ENCODE data around the gene LTBP2.

Gene LTBP2

DNA sequence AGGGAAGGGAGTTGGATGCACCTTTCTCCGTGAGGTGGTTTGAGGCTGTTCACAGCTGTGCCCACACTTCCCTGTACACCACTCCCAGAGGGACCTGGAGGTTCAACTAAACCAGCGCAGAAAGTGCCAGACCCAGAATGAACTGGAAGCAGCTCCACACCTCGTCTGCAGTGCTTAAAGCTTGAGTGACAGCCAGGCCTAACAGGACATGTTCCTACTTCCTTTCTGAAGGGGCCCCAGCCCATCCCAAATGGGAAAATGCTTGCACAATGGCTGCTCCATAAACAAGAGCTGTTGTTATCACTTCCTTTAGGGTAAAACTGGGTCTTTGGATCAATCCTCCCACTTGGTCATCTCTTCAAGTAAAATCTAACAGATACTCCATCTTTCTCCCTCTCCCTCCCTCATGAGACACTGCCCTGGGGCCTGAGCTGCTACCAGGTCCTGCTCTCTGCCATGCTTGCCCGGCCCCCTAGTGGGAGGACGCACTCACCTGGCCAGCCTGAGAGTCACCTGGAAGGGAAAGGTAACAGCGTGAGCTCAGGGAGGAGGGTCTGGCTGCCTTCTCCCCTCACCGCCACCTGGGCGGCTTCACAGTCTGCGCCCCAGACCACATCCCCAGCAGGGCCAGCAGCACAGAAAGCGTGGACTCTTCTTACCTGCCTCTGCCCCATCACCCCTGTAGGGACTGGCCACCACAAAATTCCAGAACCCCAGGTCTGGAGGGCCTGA is 85.0 kb downstream of the LTBP2 start:
- DNase-seq (ENCODE audit: low spot score), result no peak

DNA sequence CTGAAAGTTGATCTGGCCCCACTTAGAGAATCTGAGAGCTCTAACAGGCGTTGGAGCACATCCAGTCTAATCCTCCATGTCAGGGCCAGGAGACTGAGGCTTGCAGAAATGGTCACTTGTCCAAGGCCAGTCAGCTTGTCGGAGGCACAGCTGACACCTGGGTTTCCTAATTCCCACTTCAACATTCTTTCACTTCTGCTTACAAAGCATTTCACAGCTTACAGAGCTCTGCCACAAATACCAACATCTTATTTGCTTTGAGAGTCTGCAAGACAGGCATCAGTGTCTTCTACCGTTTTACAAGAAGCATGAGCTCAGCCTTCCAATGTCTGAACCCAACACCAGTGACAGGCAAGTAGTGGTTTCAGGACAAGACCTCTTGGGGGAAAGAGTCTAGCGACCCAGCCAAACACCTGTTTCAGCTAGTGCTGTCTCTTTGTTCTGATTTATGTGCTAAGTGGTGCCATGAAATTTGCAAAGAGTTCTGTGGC is 86.6 kb downstream of the LTBP2 start:
- DNase-seq (ENCODE audit: low spot score), result no peak

DNA sequence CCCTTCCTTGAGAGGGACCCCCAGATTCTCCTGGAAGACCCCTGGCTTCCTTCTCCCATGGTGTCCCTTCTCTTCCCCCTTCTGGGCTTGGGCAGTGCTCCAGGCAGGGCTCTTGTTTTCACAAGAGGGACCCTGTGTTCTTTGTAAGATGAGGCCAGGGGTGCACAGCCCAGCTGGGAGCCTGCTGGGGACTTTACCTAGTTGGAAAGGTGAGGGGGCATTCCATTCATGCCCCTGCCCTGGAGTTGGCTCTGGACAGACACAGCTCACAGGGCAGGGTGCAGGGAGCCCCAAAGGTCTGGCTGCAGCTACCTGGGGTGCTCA is 87.3 kb downstream of the LTBP2 start:
- no peak for DNase-seq (ENCODE audit: low spot score)

DNA sequence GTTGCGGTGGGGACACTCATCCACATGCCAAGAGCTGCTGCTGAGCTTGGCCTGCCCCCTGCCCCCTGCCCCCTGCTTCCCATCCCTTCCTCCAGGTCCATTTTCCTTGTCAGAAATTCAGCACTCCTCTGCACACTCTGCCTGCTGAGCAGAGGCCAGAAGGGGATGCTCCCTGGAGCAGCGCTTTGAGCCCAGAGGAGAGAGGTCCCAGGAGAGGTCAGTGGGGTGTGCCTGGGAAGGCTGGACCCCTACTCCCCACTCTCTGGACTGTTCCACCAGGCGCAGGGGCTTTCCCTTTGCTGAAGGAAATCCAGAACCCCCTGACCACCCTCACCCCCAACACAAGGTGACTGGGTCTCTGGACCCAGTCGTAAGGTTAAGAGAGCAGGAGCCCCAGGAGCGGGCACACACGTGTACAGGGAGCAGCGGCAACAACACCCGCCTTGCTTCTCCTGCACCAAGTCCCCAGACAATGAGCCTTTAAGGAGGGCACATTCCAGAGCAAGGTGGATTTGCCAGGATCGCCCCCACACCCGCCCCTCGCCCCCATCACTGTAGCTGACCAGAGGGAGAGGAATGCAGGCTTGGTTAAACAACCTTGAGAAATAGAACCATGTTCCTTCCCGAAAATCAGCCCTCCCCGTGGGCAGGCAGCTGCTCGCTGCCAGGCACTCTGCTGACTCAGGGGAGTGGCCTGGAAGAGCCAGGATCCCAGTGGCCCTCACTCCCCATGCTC is 87.8 kb downstream of the LTBP2 start:
- DNase-seq (ENCODE audit: low spot score), result no peak

DNA sequence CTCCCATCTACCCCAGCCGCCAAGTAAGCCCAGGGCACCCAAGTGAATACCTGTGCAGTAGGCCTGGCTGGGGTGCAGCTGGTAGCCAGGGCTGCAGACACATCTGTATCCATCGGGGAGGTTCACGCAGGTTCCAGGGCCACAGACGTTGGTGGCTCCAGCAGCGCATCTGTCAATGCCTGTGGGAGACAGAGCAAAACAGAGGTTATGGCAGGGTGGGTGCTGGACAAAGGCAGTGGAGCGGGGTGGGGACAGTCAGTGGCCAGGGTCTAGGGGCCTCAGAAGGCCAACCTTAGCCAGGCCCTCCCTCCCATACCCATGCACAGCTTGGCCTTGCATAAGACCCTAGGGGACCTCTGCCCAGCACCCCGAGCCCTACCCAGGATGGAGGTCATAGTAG is 89.3 kb downstream of the LTBP2 start:
- no peak for DNase-seq (ENCODE audit: low spot score)

DNA sequence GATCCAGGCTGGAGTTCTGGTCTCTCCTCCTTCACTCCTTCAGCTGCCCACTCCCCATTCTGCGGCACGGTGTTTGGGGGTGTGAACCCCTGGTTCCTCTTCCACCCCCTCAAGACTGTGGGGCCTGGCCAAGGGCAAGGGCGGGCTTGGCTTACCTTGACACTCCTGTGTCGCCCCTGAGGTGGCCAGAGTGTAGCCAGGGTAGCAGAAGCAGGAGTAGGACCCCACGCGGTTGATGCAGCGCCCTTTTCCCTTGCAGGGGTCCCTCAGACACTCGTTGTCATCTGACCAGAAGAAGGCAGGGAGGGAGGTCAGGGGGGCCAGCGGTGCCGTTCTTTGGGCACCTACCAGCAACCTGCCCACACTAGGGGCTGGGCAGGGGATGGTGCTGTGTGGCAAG is 90.3 kb downstream of the LTBP2 start:
- no peak for DNase-seq (ENCODE audit: low spot score)

DNA sequence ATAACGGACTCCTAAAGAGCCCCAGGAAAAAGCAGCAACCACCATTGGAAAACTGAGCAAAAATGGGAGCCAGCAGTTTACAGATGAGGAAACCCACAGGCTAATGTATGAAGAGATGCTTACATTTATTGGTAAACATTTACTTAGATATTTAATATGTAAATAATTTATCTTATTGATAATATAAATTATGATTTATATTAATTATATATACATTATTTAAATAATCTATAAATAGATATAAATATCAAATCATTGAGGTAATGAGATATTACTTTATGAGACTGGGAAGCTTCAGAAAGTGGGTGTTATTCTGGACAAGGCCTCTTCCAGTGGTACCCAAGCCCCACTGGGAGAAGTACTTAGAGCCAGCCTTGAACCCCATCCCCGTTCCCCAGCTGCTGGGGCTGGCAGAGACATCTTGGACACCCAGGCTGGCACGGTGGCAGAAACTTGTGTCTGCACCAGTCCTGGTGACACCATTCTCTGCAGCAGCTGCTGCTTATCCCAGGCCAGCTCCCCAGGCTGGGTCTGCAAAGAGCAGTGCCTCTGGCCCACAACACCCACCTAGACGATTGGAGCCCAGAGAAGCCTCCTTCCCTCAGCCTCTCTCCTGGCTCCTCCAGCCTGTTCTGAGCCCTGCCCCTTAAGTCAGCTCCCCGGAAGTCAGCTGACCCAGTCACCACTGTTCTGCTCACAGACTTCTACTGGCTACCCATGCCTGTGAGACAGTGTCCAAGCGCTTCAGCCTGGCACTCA is 92.5 kb downstream of the LTBP2 start:
- no peak for DNase-seq (ENCODE audit: low spot score)

DNA sequence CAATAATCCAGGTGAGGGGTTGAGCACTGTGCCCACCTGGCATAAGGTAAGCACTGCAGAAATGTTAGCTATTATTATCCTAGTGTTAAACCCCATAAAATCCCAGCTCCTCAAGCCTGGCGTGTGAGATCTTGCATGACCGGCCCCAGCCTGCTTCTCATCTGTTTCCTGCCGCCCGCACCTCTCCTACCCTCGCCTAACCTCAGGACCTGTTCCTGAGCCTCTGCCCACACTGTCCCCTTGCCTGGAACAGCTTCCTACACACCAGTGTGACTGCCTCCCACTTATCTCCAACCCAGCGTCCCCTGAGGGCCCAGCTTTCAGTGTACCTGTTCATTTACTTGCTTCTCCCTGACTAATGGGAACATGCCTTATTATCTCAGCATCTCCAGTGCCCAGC is 93.8 kb downstream of the LTBP2 start:
- no peak for DNase-seq (ENCODE audit: low spot score)

DNA sequence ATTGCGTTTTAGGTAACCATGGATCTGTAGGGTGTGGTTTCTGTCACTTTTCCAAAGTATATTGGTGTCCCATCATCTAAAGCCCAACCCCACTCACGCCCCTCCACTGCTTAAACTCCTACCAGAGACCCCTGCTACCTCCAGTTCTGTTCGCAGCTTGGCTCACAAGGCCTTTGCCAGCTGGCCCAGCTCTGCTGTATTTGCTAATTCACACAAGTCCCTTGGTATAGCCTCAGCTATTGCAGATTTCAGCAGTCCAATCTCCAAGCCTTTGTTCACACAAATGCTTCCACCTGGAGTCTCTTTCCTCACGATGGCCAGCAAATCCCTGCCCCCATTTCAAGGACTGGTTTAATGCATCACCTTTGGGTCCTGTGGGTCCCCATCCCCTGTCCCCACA is 94.3 kb downstream of the LTBP2 start:
- no peak for DNase-seq (ENCODE audit: low spot score)

DNA sequence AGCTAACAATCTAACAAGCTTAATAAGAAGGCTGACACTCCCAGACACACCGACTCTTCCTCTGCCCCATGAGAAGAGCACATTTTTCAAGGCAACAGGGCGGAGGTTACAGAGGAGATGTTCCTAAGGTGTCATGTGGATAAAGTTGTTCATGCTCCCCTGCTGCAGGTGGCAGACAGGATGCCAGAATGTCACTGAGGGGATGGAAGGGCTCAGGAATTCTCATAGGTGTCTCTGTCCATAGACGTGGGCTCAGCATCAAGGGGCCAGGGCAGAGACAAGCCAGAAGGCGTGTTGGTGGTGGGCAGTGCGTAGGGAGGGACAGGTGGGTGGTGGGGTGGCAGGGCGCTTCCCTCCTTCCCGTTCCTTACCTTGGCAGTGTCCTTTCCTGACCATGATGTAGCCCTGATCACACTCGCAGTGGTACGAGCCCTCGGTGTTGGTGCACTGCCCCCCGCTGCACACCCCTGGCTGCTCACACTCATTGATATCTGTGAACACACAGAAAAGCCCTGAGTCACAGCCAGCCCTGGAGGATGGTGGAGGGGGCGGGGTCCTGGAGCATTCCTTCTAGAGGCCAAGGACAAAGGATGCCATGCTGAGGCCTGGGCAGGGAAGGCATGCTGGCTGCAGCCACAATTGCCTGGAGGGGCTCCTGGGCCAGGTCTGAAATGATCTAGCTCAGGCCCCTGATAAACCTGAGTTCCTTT is 95.4 kb downstream of the LTBP2 start:
- no peak for DNase-seq (ENCODE audit: low spot score)

DNA sequence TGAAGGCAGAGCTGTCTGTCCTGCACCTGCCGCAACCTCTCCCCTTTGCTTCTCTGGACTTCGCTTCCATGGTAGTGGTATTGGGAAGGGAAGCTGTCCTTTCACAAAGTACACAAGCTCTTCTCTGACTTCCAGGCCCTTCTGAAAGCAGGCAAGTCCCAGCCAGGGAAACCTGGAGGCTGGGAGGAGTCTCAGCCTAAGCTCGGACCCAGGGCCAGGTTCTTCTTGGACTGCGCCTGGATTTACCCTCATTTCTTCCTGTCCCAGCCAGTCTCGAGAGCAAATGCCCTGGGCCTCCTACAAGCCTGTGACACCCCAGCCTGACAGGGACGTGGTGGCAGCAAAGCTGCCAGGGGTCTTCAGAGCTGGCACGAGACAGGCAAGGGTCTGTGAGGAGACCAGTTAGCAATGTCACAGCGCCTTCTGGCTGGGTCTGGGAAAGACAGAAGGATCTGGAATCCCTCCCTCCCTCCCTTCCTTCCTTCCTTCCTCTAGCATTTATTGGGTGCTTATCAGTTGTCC is 96.1 kb downstream of the LTBP2 start:
- no peak for DNase-seq (ENCODE audit: low spot score)

DNA sequence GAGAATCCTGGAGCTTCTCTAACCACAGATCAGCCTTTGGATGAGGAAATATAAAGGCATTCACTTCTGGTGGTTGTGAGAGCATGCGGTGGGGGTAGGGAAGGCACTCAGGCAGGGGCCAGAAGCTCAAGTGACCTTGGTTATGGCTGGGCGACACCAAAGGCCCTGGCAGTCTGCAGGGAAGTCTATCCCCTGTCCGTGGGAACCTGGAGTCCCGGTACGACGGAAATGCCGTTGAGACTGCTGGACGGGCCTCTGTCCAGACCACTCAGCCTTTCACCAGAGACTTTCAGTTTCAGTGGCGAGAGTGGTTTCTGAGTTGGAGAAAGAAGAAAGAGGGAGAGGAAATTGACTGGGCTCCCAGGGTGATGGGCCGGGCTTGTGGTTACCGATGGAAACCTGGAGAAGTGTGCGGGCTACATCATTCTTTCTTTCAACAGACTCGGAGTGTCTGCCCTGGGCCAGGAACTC is 97.5 kb downstream of the LTBP2 start:
- DNase-seq (ENCODE audit: low spot score), result no peak

DNA sequence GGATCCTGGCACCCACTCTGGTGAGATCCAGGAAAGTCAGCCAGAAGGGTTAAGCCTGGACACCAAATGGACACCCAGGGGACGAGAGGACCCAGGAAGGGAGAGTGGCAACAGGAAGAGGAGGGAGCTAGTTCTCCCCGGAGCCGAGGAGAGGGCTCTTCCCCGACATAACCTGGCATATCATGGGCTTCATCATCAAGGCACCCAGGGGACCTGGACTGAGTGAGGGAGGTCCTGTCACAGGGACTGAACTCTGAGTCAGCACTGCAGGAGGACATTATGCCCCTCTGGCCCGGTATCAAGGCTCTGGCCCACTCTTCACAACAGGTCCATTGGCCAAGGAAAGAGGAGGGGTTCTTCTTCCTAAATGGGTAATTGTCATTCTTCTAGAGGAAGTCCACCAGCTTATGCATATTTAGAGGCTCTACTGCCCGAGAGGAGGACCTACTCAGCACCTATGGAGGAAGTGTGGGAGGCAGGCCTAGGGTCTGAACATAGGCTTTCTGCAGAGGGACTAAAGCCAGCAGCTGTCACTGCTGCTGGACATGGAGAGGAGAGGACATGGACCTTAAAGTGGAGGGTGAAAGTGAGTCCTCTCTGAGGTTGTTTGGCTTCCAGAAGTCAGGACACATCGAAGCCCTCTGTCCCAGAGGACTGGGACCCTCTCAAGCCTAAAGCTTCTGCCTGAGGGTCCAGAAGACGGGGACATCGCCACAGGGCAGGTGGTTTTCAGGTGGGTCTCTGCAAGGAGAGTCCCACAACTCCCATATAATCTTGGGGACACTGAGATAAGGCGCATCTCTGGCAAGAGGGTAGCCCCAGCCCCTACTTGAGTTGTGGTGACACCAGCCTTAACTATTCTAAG is 99.8 kb downstream of the LTBP2 start:
- DNase-seq (ENCODE audit: low spot score), result no peak

DNA sequence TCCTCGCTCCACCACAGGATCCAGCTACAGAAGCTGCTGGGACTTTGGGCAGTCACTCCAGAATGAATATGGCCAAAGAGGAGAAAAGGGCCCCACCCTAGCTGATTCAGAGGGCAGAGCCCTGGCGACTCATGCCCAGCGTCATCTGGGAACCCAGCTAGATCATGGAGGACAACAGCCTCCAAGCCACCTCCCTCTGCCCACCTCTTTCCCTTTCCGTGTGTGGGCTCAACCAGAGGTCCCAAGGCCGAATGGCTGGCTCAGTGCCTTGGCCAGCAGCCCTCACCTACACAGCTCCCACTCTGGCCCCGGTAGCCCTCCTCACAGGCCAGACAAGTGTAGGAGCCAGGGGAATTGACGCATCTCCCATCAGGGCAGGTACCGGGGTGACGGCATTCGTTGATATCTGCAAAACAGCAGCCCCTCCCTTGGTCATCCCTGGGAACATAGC is 101.1 kb downstream of the LTBP2 start:
- no peak for DNase-seq (ENCODE audit: low spot score)

DNA sequence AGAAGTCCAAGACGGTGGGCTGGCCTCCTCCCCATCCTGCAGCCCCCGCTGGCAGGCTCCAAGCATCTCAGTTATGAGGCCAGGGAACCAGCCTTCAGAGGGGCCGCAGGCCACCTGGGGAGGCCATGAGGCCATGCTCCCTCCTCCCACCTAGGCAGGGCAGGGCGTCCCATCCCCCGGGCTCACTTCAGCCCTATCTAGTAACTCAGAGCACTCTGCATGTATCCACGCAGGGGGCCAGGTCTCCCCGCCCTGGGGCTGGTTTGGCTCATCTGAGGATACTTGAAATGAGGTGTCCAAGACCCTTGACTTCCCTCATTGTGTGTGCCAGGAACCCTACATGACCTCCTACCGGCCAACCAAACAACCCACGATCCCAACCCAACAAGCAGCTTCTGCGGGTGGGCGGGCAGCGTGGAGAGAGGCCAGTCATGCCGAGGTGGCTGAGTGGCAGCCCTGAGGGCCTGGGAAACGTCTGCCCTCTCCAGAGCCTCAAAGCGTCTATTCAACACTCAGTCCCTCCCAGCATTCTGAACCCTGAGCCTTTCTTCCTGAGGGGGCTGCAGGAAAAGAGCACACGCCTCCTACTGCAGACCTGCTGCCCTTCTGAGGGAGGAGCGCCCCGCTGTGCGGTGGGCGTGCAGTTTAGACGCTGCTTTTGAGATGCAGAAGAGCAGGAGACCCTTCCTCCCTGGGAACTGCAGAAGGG is 101.7 kb downstream of the LTBP2 start:
- DNase-seq (ENCODE audit: low spot score), result no peak

DNA sequence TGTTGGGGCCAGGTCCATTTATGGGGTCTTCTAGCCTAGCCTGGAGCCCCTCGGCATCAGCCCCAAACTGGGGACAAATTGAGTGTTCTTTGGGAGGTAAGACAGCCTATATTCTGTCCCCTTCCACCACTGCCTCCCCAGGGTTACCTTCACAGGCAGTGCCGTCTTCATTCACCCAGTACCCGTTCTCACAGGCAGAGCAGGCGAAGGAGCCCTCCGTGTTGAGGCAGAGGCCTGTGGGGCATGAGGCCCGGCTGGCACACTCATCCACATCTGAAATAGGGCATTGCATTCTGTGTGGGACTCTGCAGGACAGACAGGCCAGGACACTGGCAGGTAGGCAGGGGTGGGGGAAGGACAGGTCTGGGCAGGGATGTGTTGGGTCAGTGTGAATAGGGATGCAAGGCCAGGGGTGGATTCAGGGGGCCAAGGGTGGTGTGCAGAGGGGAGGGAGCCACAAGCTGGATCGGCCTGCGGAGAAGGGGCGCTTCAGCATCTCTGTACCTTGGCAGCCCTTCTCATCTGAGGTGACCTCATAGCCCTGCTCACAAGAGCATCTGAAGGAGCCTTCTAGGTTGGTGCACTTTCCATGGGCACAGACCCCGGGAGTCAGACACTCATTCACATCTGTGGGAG is 102.3 kb downstream of the LTBP2 start:
- DNase-seq (ENCODE audit: low spot score), result no peak

DNA sequence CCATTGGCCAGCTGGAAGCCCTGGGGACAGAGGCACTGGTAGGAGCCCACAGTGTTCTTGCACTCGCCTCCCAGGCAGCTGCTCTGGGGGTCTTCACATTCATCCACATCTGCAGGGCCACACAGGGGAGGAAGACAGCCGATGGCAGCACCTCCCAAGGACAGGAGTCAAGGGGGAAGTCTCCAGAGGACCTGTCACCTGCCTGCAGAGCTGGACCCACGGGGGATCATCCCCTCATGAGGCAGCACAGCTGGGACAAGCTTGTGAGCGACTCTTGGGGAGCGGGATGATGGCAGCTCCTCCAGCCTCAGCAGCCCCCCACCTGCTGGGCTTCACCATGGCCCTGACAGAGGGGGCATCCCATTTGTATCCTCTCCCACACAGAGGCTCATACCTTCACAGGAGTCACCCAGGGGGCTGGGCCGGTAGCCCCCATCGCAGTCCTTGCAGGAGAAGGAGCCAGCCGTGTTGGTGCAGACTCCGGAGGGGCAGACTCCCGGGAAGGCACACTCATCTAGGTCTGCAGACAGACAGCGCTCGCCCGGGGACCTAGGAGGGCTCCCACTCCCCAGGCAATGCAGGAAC is 103.1 kb downstream of the LTBP2 start:
- no peak for DNase-seq (ENCODE audit: low spot score)

DNA sequence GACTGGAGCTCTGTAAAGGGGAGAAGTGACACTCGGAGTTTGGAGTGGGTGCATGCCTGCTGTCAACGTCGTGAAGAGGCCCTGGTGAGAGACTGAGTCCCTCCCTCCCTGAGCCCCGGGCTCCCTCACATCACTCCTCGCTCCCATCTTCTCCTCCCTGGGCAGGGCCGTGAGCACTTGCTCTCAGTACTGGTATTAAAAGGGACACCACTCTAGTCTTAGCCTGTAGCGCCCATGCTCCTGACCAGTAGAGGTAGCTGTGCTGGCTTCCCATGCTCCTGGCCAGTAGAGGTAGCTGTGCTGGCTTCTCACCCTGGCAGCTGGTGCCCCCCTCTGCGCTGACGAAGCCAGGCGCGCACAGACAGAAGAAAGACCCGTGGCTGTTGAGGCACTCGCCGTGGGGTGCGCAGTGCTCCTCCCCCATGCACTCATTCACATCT is 103.7 kb downstream of the LTBP2 start:
- no peak for DNase-seq (ENCODE audit: low spot score)

DNA sequence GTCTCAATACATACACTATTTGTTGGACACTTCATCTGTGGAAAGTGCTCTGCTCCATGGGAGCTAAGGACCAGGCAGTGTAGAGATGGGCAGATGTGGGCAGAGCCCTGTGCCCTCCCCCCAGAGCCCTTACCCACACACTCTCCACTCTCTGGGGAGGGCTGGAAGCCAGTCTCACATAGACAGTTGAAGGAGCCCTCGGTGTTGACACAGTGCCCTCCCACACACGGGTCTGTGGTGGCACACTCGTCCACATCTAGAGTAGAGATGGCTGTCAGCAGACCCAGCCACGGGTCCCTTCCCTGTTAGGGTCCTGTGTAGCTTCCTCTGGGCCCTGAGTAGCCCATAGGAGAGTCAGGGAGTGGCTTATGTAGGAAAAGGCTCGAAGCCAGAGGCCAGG is 104.2 kb downstream of the LTBP2 start:
- DNase-seq (ENCODE audit: low spot score), result no peak

Measured in CD4-positive, alpha-beta T cell treated with Interleukin-6 at 100 ng/mL for 8 hours (primary cell).